Measurements from ENCODE around the gene PCBP3. TPM values are rescaled to one million over a fixed set of nuclear protein-coding genes. Genes with fewer than 3 reads are reported as not detected.

The PCBP3 gene
- total and polyA plus RNA-seq, 2 of the 13 experiments (the other 11 are each of a cell fraction or from before 2014, with no cell fraction given) = not detected

GRCh38 chr21:45853703-45854342, 210.3 kb downstream of the PCBP3 start:
- no TSS peak for BruUV-seq (replicated peaks)

More at GRCh38 chr21:45853703-45854342, 210.3 kb downstream of the PCBP3 start:
- Histone ChIP-seq H3K36me3 (replicated peaks in 1 of 2; ENCODE audit: control insufficient read depth in 1 of 2, insufficient read depth in 2 of 2, low read length in 2 of 2) (no peaks in the 10 kb centered on the region), H3K4me2 (ENCODE audit: low read depth, low read length) (no peak overlapping the region), H4K20me1 (ENCODE audit: insufficient read depth, low read length) (0 out of 2 replicates have a peak, but pooled peaks cover 3% of the 10 kb centered on the region), H3K27ac (ENCODE audit: extremely low read length, insufficient read depth, low read length) (no peak overlapping the region), H3K4me3 (replicated peaks in 1 of 3; ENCODE audit: insufficient read depth in 1 of 3, low read depth in 2 of 3, low read length in 3 of 3) (no peak overlapping the region), H2AFZ (ENCODE audit: low read length) (no peak overlapping the region), H3K9ac (ENCODE audit: insufficient read depth, low read depth, low read length) (no peak overlapping the region), H3K27me3 (ENCODE audit: control insufficient read depth in 1 of 2, insufficient read depth in 2 of 2, low read length in 2 of 2) (peaks cover 5 to 57% of the 10 kb centered on the region in 2 experiments), H3K9me3 (ENCODE audit: low read length) (no peaks in the 10 kb centered on the region), H3K4me1 (ENCODE audit: insufficient read depth, low read length) (peaks cover 6% of the 10 kb centered on the region; the same call in 1 of the 2 replicates), H3K79me2 (ENCODE audit: insufficient read depth, low read length) (no peaks in the 10 kb centered on the region)
- in situ Hi-C loops (cut with HindIII; ENCODE audit: extremely low pct_ligation_motif_present, low pct_unique_long_range_greater_than_20kb) = no loop called here
- ChIA-PET CTCF (ENCODE audit: low intra/inter-chr PET ratio, low total read pairs) (no interaction called here), POLR2A (no interaction called here)
- TF ChIP-seq CREB1 (IDR thresholded peaks at IDR 0.05) (no peak), CREB1 (CRISPR knock-in tag; IDR thresholded peaks at IDR 0.05) (no peak), PAXIP1 (CRISPR knock-in tag; conservative IDR thresholded peaks at IDR 0.05) (no peak), ZBTB46 (CRISPR knock-in tag; IDR thresholded peaks at IDR 0.05; ENCODE audit: borderline replicate concordance) (no peak), ZNF770 (CRISPR knock-in tag; IDR thresholded peaks at IDR 0.05) (no peak), TCF7L2 (IDR thresholded peaks at IDR 0.05; ENCODE audit: low read depth, low read length) (no peak), RCOR2 (CRISPR knock-in tag; IDR thresholded peaks at IDR 0.05) (no peak), SRSF1 (optimal IDR thresholded peaks at IDR 0.05; ENCODE audit: low read depth, low read length) (no peak), ZNF792 (CRISPR knock-in tag; IDR thresholded peaks at IDR 0.05) (no peak), EZH2 (conservative IDR thresholded peaks at IDR 0.05; ENCODE audit: low read depth, low read length) (no peak), REXO4 (CRISPR knock-in tag; IDR thresholded peaks at IDR 0.05; ENCODE audit: borderline replicate concordance) (no peak), BRCA1 (CRISPR knock-in tag; IDR thresholded peaks at IDR 0.05) (no peak), ZNF333 (CRISPR knock-in tag; IDR thresholded peaks at IDR 0.05; ENCODE audit: borderline replicate concordance) (no peak), KAT7 (CRISPR knock-in tag; IDR thresholded peaks at IDR 0.05; ENCODE audit: borderline replicate concordance) (no peak), THRA (CRISPR knock-in tag; IDR thresholded peaks at IDR 0.05; ENCODE audit: borderline replicate concordance) (no peak), PITX1 (CRISPR knock-in tag; IDR thresholded peaks at IDR 0.05) (no peak), RFXAP (CRISPR knock-in tag; IDR thresholded peaks at IDR 0.05; ENCODE audit: borderline replicate concordance) (no peak)
- DNase-seq (ENCODE audit: low spot score) = no peak
- FAIRE-seq = no peak
- WGBS (ENCODE audit: low lambda C conversion rate) = 47% methylated on average over 19 of the region's 19 CpGs
- ATAC-seq = no peak
- intact Hi-C loops (cut with micrococcal nuclease; ENCODE audit: unreplicated experiment) = no loop called here

Data from HepG2 (cell line).